ENCODE data around the gene COMP.

- TF ChIP-seq CTCF (IDR thresholded peaks at IDR 0.05; ENCODE audit: insufficient read depth, low read length, poor library complexity, severe bottlenecking) (no peak), EZH2phosphoT487 (conservative IDR thresholded peaks at IDR 0.05; ENCODE audit: low read length) (no peak)
Observed at GRCh38 chr19:18794029-18794313, 2.9 kb upstream of the COMP start.
